ENCODE results near the gene CD300LB.
"Not testable (repeated sequence)": the region's sequence is repeated elsewhere in the genome, so short reads cannot be mapped to it uniquely, and the experiment has no call there.

Gene CD300LB

DNA sequence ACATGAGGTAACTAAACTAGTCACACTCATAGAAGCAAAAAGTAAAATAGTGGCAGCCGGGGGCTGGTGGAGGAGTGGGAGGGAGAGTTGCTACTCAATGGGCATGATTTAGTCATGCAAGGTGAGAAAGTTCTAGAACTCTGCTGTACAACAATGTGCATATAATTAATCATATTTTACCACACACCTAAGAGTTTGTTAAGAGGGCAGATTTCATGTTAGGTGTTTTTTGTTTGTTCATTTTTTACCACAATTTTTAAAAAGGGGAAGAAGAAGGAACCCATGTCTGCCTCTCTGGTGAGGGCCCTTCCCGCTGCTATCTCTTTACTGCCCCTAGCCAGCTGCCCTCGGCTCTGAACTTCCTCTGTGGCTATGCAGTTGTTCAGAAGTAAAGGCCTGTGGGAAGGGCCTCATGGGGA lies 11.2 kb downstream of the CD300LB start:
- DNase-seq (ENCODE audit: low read depth, low spot score), result no peak
- no peaks in the 10 kb centered on the region for H3K36me3 ChIP-seq (ENCODE audit: insufficient read depth, insufficient read length, low read length)
- H3K27me3 ChIP-seq (ENCODE audit: insufficient read depth, insufficient read length), result no peaks in the 10 kb centered on the region
- no peak overlapping the region for H3K4me3 ChIP-seq (ENCODE audit: insufficient read length, low read depth)
- H3K4me1 ChIP-seq (ENCODE audit: insufficient read depth, insufficient read length), result no peaks in the 10 kb centered on the region
- no peak overlapping the region for H3K9ac ChIP-seq (ENCODE audit: insufficient read length, low read depth)
- no peak for TF ChIP-seq ZNF274 (IDR thresholded peaks at IDR 0.05; ENCODE audit: low read depth, low read length)
- no peak for TF ChIP-seq YY1 (IDR thresholded peaks at IDR 0.05; ENCODE audit: insufficient read depth, insufficient read length)
- TF ChIP-seq SUZ12 (IDR thresholded peaks at IDR 0.05; ENCODE audit: extremely low read depth, insufficient read depth, insufficient read length), result no peak
- H3K9me3 ChIP-seq (ENCODE audit: insufficient read depth, low read length), result peaks cover 19% of the 10 kb centered on the region; the same call in 1 of the 2 replicates

- H3K36me3 ChIP-seq (ENCODE audit: insufficient read depth, insufficient read length, low read length); H3K4me1 ChIP-seq (ENCODE audit: insufficient read depth, insufficient read length); DNase-seq (ENCODE audit: low read depth, low spot score); H3K9ac ChIP-seq (ENCODE audit: insufficient read length, low read depth); H3K4me3 ChIP-seq (ENCODE audit: insufficient read length, low read depth); H3K27me3 ChIP-seq (ENCODE audit: insufficient read depth, insufficient read length): not testable (repeated sequence)
- H3K9me3 ChIP-seq (ENCODE audit: insufficient read depth, low read length), result peaks cover 28% of the 10 kb centered on the region
Observed at GRCh38 chr17:74518413-74518981, 12.8 kb downstream of the CD300LB start.

- no peak for DNase-seq (ENCODE audit: low read depth, low spot score)
- Histone ChIP-seq H3K4me3 (ENCODE audit: insufficient read length, low read depth) (no peak overlapping the region), H3K4me1 (ENCODE audit: insufficient read depth, insufficient read length) (no peaks in the 10 kb centered on the region), H3K9ac (ENCODE audit: insufficient read length, low read depth) (no peak overlapping the region), H3K27me3 (ENCODE audit: insufficient read depth, insufficient read length) (peaks cover 3% of the 10 kb centered on the region), H3K36me3 (ENCODE audit: insufficient read depth, insufficient read length, low read length) (no peaks in the 10 kb centered on the region), H3K9me3 (ENCODE audit: insufficient read depth, low read length) (peaks cover 16% of the 10 kb centered on the region)
- TF ChIP-seq ZNF274 (IDR thresholded peaks at IDR 0.05; ENCODE audit: low read depth, low read length), result no peak
- TF ChIP-seq YY1 (IDR thresholded peaks at IDR 0.05; ENCODE audit: insufficient read depth, insufficient read length), result no peak
- TF ChIP-seq SUZ12 (IDR thresholded peaks at IDR 0.05; ENCODE audit: extremely low read depth, insufficient read depth, insufficient read length), result no peak
Observed at GRCh38 chr17:74516561-74517328, 14.5 kb downstream of the CD300LB start.

- Histone ChIP-seq H3K9me3 (ENCODE audit: insufficient read depth, low read length) (peaks cover 16% of the 10 kb centered on the region), H3K4me3 (ENCODE audit: insufficient read length, low read depth) (no peak overlapping the region), H3K4me1 (ENCODE audit: insufficient read depth, insufficient read length) (no peaks in the 10 kb centered on the region), H3K36me3 (ENCODE audit: insufficient read depth, insufficient read length, low read length) (no peaks in the 10 kb centered on the region), H3K27me3 (ENCODE audit: insufficient read depth, insufficient read length) (peaks cover 3% of the 10 kb centered on the region), H3K9ac (ENCODE audit: insufficient read length, low read depth) (no peak overlapping the region)
- no peak for DNase-seq (ENCODE audit: low read depth, low spot score)
- TF ChIP-seq ZNF274 (IDR thresholded peaks at IDR 0.05; ENCODE audit: low read depth, low read length) (no peak), SUZ12 (IDR thresholded peaks at IDR 0.05; ENCODE audit: extremely low read depth, insufficient read depth, insufficient read length) (no peak), YY1 (IDR thresholded peaks at IDR 0.05; ENCODE audit: insufficient read depth, insufficient read length) (no peak)
Observed at GRCh38 chr17:74515941-74516340, 15.3 kb downstream of the CD300LB start.

GRCh38 chr17:74514632-74515334 lies 16.5 kb downstream of the CD300LB start:
- H3K27me3 ChIP-seq (ENCODE audit: insufficient read depth, insufficient read length), result peaks cover 3% of the 10 kb centered on the region
- H3K9ac ChIP-seq (ENCODE audit: insufficient read length, low read depth), result no peak overlapping the region
- H3K4me1 ChIP-seq (ENCODE audit: insufficient read depth, insufficient read length), result no peaks in the 10 kb centered on the region
- peaks cover 16% of the 10 kb centered on the region for H3K9me3 ChIP-seq (ENCODE audit: insufficient read depth, low read length)
- no peaks in the 10 kb centered on the region for H3K36me3 ChIP-seq (ENCODE audit: insufficient read depth, insufficient read length, low read length)
- TF ChIP-seq ZNF274 (IDR thresholded peaks at IDR 0.05; ENCODE audit: low read depth, low read length) (no peak), YY1 (IDR thresholded peaks at IDR 0.05; ENCODE audit: insufficient read depth, insufficient read length) (no peak), SUZ12 (IDR thresholded peaks at IDR 0.05; ENCODE audit: extremely low read depth, insufficient read depth, insufficient read length) (no peak)
- no peak overlapping the region for H3K4me3 ChIP-seq (ENCODE audit: insufficient read length, low read depth)
- DNase-seq (ENCODE audit: low read depth, low spot score), result no peak

- Histone ChIP-seq H3K36me3 (ENCODE audit: insufficient read depth, insufficient read length, low read length) (no peaks in the 10 kb centered on the region), H3K9me3 (ENCODE audit: insufficient read depth, low read length) (peaks cover 16% of the 10 kb centered on the region), H3K9ac (ENCODE audit: insufficient read length, low read depth) (no peak overlapping the region), H3K27me3 (ENCODE audit: insufficient read depth, insufficient read length) (peaks cover 3% of the 10 kb centered on the region), H3K4me1 (ENCODE audit: insufficient read depth, insufficient read length) (no peaks in the 10 kb centered on the region), H3K4me3 (ENCODE audit: insufficient read length, low read depth) (no peak overlapping the region)
- TF ChIP-seq ZNF274 (IDR thresholded peaks at IDR 0.05; ENCODE audit: low read depth, low read length) (no peak), SUZ12 (IDR thresholded peaks at IDR 0.05; ENCODE audit: extremely low read depth, insufficient read depth, insufficient read length) (no peak), YY1 (IDR thresholded peaks at IDR 0.05; ENCODE audit: insufficient read depth, insufficient read length) (no peak)
- no peak for DNase-seq (ENCODE audit: low read depth, low spot score)
Observed at GRCh38 chr17:74513987-74514631, 17.2 kb downstream of the CD300LB start.

GRCh38 chr17:74512624-74513091 lies 18.6 kb downstream of the CD300LB start:
- no peak overlapping the region for H3K9ac ChIP-seq (ENCODE audit: insufficient read length, low read depth)
- TF ChIP-seq ZNF274 (IDR thresholded peaks at IDR 0.05; ENCODE audit: low read depth, low read length) (no peak), YY1 (IDR thresholded peaks at IDR 0.05; ENCODE audit: insufficient read depth, insufficient read length) (no peak), SUZ12 (IDR thresholded peaks at IDR 0.05; ENCODE audit: extremely low read depth, insufficient read depth, insufficient read length) (no peak)
- H3K27me3 ChIP-seq (ENCODE audit: insufficient read depth, insufficient read length), result peaks cover 3% of the 10 kb centered on the region
- no peaks in the 10 kb centered on the region for H3K36me3 ChIP-seq (ENCODE audit: insufficient read depth, insufficient read length, low read length)
- no peak for DNase-seq (ENCODE audit: low read depth, low spot score)
- H3K9me3 ChIP-seq (ENCODE audit: insufficient read depth, low read length), result peaks cover 16% of the 10 kb centered on the region
- H3K4me1 ChIP-seq (ENCODE audit: insufficient read depth, insufficient read length), result no peaks in the 10 kb centered on the region
- no peak overlapping the region for H3K4me3 ChIP-seq (ENCODE audit: insufficient read length, low read depth)

All from NT2/D1 (cell line).